MM.1S (cell line): ENCODE data around the gene SMARCA4.

Experiments used
- DNase-seq: peaks from one replicate; pipeline ENCODE4 v3.0.0-alpha.2; 2015
- H2AFZ ChIP-seq: fragments of 300-600 bp; sonication (generic); 2 replicates; pipeline ENCODE4 v1.6.0; 2016; ENCODE audit warnings: antibody characterized with exemption, low read length
- H3F3A ChIP-seq: fragments of 300-600 bp; sonication (generic); 2 replicates; pipeline ENCODE4 v1.6.1; 2016; ENCODE audit warnings: mild to moderate bottlenecking, antibody characterized with exemption, low read length, moderate library complexity, mixed read lengths; ENCODE audit not compliant: insufficient read depth
- H3K27ac ChIP-seq: fragments of 300-600 bp; sonication (generic); 2 replicates; pipeline ENCODE4 v1.5.1; 2016; ENCODE audit warnings: mild to moderate bottlenecking, low read length
- H3K27me3 ChIP-seq: fragments of 300-600 bp; sonication (generic); replicated peaks from 2 replicates; pipeline ENCODE4 v1.6.0; 2016; ENCODE audit warnings: low read length; ENCODE audit not compliant: insufficient read depth
- H3K36me3 ChIP-seq: fragments of 300-600 bp; sonication (generic); replicated peaks from 2 replicates; pipeline ENCODE4 v1.6.1; 2016; ENCODE audit warnings: mild to moderate bottlenecking, low read length, mixed read lengths; ENCODE audit not compliant: insufficient read depth
- H3K4me1 ChIP-seq: fragments of 300-600 bp; sonication (generic); 2 replicates; pipeline ENCODE4 v1.6.1; 2016; ENCODE audit warnings: low read length, mixed read lengths
- H3K4me2 ChIP-seq: fragments of 300-600 bp; sonication (generic); 2 replicates; pipeline ENCODE4 v1.6.0; 2016; ENCODE audit warnings: low read depth, low read length
- H3K4me3 ChIP-seq: fragments of 300-600 bp; sonication (generic); 2 replicates; pipeline ENCODE4 v1.5.1; 2016; ENCODE audit warnings: low read length, mixed read lengths
- H3K79me2 ChIP-seq: fragments of 300-600 bp; sonication (generic); 2 replicates; pipeline ENCODE4 v1.6.1; 2016; ENCODE audit warnings: mixed run types, low read length, mixed read lengths
- H3K9ac ChIP-seq: fragments of 300-600 bp; sonication (generic); 2 replicates; pipeline ENCODE4 v1.6.1; 2016; ENCODE audit warnings: low read length, mixed read lengths
- H3K9me2 ChIP-seq: fragments of 300-600 bp; sonication (generic); replicated peaks from 2 replicates; pipeline ENCODE4 v1.6.1; 2016; ENCODE audit warnings: mild to moderate bottlenecking, low read length, mixed read lengths; ENCODE audit not compliant: insufficient read depth
- H3K9me3 ChIP-seq: fragments of 300-600 bp; sonication (generic); replicated peaks from 2 replicates; pipeline ENCODE4 v1.6.1; 2016; ENCODE audit warnings: mild to moderate bottlenecking, low read length, mixed read lengths; ENCODE audit not compliant: insufficient read depth
- H4K20me1 ChIP-seq: fragments of 300-600 bp; sonication (generic); 2 replicates; pipeline ENCODE4 v1.6.1; 2016; ENCODE audit warnings: mild to moderate bottlenecking, low read length, moderate library complexity, mixed read lengths; ENCODE audit not compliant: insufficient read depth
- EZH2 ChIP-seq: fragments of 300-600 bp; sonication (generic); optimal IDR thresholded peaks from 2 replicates; pipeline ENCODE3; 2017; ENCODE audit warnings: low read depth, mild to moderate bottlenecking, antibody characterized with exemption, low read length, mixed read lengths
- EZH2phosphoT487 ChIP-seq: fragments of 300-600 bp; sonication (generic); IDR thresholded peaks from 2 replicates; pipeline ENCODE4 v1.6.1; 2018; ENCODE audit warnings: antibody characterized with exemption, low read length
- TF ChIP-seq, protein P1 (sequence below): fragments of 300-600 bp; sonication (generic); IDR thresholded peaks from 2 replicates; pipeline ENCODE4 v1.5.1; 2016; ENCODE audit warnings: antibody characterized with exemption, low read length, mixed read lengths

Gene SMARCA4

DNA sequence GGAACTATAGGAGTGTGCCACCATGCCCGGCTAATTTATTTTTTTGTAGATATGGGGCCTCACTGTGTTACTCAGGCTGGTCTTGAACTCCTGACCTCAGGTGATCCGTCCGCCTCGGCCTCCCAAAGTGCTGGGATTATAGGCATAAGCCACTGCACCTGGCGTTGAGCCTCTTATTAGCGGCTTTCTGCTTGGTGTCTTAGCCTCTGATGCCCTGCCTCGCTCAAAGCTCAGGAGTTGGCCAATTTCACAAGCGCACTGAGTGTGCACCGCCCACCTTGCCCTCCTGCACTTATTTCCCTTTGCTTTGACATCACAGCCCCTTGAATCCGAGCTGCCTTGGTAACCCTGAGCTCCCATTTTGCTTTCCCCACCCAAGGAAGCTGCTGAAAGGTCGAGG is 42.5 kb upstream of the SMARCA4 start:
- H3K4me3 ChIP-seq: no peak overlapping the region
- no peaks in the 10 kb centered on the region for H3K36me3 ChIP-seq
- no peaks in the 10 kb centered on the region for H3K79me2 ChIP-seq
- TF ChIP-seq, protein P1, sequence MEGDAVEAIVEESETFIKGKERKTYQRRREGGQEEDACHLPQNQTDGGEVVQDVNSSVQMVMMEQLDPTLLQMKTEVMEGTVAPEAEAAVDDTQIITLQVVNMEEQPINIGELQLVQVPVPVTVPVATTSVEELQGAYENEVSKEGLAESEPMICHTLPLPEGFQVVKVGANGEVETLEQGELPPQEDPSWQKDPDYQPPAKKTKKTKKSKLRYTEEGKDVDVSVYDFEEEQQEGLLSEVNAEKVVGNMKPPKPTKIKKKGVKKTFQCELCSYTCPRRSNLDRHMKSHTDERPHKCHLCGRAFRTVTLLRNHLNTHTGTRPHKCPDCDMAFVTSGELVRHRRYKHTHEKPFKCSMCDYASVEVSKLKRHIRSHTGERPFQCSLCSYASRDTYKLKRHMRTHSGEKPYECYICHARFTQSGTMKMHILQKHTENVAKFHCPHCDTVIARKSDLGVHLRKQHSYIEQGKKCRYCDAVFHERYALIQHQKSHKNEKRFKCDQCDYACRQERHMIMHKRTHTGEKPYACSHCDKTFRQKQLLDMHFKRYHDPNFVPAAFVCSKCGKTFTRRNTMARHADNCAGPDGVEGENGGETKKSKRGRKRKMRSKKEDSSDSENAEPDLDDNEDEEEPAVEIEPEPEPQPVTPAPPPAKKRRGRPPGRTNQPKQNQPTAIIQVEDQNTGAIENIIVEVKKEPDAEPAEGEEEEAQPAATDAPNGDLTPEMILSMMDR: no peak
- TF ChIP-seq EZH2phosphoT487 (no peak), EZH2 (no peak)
- no peaks in the 10 kb centered on the region for H3F3A ChIP-seq
- no peak for DNase-seq
- no peaks in the 10 kb centered on the region for H3K9me2 ChIP-seq
- H2AFZ ChIP-seq: no peak overlapping the region
- no peak overlapping the region for H3K9ac ChIP-seq
- H3K9me3 ChIP-seq: no peaks in the 10 kb centered on the region
- H3K4me2 ChIP-seq: no peak overlapping the region
- H3K27me3 ChIP-seq: no peaks in the 10 kb centered on the region
- no peaks in the 10 kb centered on the region for H4K20me1 ChIP-seq
- no peak overlapping the region for H3K27ac ChIP-seq
- no peaks in the 10 kb centered on the region for H3K4me1 ChIP-seq

GRCh38 chr19:10919352-10920287 is 41.2 kb upstream of the SMARCA4 start:
- TF ChIP-seq EZH2: no peak
- TF ChIP-seq EZH2phosphoT487: no peak
- TF ChIP-seq, protein P1: no peak
- H3K9ac ChIP-seq: no peak overlapping the region
- no peak for DNase-seq
- no peaks in the 10 kb centered on the region for H4K20me1 ChIP-seq
- no peaks in the 10 kb centered on the region for H3K9me2 ChIP-seq
- no peaks in the 10 kb centered on the region for H3K9me3 ChIP-seq
- H3K4me1 ChIP-seq: no peaks in the 10 kb centered on the region
- H2AFZ ChIP-seq: no peak overlapping the region
- no peaks in the 10 kb centered on the region for H3K36me3 ChIP-seq
- no peak overlapping the region for H3K4me3 ChIP-seq
- H3K27ac ChIP-seq: no peak overlapping the region
- H3K4me2 ChIP-seq: no peak overlapping the region
- H3F3A ChIP-seq: no peaks in the 10 kb centered on the region
- no peaks in the 10 kb centered on the region for H3K27me3 ChIP-seq
- H3K79me2 ChIP-seq: no peaks in the 10 kb centered on the region

DNA sequence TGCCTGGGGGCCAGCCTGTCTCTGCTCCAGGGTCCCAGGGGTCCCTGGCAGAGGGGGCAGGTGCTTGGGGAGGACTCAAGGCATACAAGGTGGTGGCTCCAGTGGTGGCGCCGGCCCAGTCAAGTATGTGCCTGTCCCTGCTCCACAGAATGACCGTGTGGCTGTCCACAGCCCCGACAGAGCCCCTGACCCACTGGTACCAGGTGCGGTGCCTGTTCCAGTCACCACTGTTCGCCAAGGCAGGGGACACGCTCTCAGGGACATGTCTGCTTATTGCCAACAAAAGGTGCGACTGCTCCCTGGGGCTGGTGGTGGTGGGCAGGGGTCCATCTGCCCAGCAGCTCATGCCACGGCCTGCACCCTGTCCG is 40.6 kb upstream of the SMARCA4 start:
- TF ChIP-seq EZH2 (no peak), EZH2phosphoT487 (no peak)
- TF ChIP-seq, protein P1: no peak
- H4K20me1 ChIP-seq: no peaks in the 10 kb centered on the region

More for the DNA sequence above, 40.6 kb upstream of the SMARCA4 start:
- H3K9ac ChIP-seq: no peak overlapping the region
- no peaks in the 10 kb centered on the region for H3F3A ChIP-seq
- no peak overlapping the region for H3K27ac ChIP-seq
- H3K36me3 ChIP-seq: no peaks in the 10 kb centered on the region
- H2AFZ ChIP-seq: no peak overlapping the region
- H3K4me1 ChIP-seq: no peaks in the 10 kb centered on the region
- no peaks in the 10 kb centered on the region for H3K79me2 ChIP-seq
- H3K4me2 ChIP-seq: no peak overlapping the region
- H3K4me3 ChIP-seq: no peak overlapping the region
- H3K27me3 ChIP-seq: no peaks in the 10 kb centered on the region
- no peaks in the 10 kb centered on the region for H3K9me2 ChIP-seq
- no peak for DNase-seq
- H3K9me3 ChIP-seq: no peaks in the 10 kb centered on the region
